ENCODE measurements around the gene PALS2.

PALS2 gene

DNA sequence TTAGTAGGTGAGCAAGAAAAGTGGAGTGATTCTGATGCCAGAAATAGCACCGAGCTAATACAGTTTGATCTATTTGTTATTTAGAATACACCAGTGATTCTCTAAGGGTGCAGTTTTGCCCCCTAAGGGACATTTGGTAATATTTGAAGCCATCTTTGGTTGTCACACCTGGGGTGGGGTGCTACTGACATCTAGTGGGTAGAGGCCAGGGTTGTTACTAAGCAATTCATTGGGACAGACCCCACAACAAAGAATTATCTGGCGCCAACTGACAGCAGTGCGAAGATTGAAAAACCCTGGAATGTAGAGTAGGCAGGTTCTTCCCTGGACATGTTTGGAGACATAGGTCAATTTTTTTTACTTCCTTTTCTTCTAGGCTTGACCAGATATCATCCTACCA lies 14.6 kb downstream of the PALS2 start:
- DNase-seq (ENCODE audit: low read depth): no peak

DNA sequence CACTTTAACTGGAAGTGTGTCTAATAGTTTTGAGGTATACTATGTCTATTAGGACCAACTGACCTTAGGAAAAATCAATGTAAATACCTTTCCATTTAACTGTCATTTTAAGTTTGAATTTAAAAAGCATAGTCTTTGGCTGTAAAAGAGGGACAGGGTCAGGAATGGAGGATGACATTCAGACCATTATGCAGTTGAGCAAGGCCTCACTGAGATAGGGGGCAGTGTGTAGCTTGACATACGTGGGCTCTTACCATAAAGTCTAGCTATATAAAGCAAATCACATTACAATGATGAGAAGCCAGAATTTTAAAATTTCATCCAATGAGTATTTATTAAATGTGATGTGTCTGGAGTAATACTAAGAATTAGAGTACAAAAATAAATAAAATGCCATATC lies 17.9 kb downstream of the PALS2 start:
- DNase-seq (ENCODE audit: low read depth): no peak

DNA sequence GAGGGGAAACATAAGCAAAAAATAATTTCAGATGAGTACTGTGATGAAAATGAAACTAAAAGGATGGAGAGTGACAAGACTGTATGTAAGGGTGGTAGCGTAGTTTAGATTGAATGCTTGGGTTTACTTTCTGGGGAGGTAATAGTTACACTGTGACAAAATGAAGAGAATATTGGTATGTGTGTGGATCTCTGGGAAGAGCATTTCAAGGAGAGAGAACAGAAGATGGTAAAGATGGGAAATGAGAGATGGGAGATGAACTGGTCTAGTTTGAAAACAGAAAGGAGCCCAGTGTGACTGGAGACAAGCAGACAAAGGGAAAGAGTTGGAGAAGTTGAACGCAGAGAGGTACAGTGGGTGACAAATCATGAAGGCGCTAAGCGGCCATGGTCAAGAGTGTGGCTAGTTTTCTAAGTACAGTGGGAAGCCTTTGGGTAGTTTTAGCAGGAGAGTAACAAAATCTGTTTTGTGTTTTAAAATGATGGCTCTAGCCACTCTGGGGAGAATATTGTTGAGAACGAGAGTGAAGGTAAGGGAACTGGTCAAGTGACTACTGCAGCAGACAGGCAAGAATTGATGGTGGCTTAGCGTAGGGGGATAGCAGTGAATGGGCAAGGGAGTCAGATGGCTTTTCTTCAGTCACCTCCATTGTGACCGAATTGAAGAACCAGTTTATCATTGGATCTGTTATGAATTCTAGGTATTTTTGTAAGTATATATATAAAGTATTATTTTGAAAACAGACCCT lies 22.6 kb downstream of the PALS2 start:
- DNase-seq (ENCODE audit: low read depth): no peak

DNA sequence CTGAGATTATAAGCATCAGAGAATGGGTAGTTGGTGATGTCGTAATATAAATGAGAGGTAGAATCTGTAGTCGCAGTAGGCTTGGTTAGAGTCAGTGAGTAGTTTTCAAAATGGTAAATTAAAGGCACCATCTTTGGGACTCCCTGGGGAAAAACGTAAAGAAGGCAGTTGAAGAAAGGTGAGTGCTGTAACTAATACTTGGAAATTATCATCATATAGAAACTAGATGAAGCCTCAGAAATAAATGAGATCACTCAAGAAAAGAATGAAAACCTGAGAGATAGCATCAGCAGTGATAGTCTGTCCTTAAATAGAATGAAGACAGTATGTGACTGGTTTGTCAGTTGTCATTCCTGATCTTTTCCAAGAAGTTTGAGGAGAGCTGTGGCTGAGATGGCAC lies 23.8 kb downstream of the PALS2 start:
- DNase-seq (ENCODE audit: low read depth): no peak

DNA sequence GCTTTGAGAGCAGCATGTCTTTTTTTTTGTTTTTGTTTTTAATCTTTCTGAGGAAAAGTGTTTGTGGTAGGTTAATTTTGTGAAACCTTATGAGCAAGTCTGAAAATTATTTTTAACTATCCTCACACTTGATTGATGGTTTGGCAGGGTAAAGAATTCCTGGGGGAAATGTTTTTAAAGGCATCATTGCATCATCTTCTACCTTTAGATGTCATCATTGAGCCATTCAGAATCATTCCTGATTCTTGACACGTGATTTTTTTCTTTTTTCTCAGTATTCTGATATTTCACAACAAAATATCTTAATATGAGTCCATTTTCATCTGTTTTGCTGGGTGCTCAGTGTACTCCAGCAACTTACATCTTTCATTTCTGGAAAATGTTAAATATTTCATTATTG lies 28.3 kb downstream of the PALS2 start:
- DNase-seq (ENCODE audit: low read depth): no peak

DNA sequence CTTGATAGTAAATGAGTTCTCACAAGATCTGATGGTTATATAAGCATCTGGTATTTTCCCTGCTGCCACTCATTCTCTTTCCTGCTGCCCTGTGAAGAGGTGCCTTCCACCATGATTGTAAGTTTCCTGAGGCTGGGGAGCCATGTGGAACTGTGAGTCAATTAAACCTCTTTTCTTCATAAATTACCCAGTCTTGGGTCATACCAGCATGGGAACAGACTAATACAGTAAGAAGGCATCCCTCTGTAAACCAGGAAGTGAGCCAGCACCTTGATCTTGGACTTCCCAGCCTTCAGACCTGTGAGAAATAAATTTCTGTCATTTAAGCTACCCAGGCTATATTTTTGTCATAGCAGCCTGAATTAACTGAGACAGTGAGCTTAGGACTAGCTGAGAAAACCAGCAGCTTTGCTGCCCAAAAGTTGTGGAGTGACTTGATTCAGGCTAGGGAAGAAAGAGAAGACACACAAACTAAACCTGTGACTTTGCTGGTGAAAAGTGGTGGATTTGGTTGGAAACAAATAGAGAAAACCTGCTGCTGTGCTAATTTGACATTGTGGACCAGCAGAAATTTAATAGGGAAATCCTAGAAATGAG lies 29.7 kb downstream of the PALS2 start:
- no peak for DNase-seq (ENCODE audit: low read depth)

DNA sequence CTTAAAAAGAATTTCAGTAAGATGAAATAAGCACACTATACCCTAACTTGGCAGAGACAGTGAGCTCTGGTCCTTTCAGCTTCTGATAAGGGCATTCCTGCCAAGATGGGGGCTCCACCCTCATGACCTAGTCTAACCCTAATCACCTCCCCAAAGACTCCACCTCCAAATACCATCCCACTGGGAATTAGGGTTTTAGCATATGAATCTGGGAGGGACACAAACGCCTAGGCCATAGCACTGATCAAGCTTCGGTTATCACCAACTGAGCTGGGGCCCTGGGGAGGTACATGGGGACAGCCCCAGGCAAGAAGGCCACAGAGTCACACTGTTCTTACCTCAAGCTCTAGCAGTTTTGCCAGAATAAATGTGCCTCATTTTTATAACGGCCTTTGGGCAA lies 31.4 kb downstream of the PALS2 start:
- no peak for DNase-seq (ENCODE audit: low read depth)

DNA sequence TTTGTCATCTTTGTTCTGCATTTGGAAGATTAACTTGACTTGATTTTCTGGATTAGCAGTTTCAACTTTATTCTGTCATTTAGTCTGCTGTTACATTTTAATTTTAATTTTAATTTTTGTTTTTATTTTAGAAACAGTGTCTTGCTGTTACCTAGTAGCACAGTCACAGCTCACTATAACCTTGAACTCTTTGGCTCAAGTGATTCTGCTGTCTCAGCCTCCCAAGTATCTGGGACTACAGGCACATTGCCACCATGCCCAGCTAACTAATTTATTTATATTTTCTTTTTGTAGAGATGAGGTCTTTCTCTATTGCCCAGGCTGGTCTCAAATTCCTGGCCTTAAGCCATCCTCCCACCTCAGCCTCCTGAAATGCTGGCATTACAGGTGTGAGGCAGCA lies 35.3 kb downstream of the PALS2 start:
- no peak for DNase-seq (ENCODE audit: low read depth)

DNA sequence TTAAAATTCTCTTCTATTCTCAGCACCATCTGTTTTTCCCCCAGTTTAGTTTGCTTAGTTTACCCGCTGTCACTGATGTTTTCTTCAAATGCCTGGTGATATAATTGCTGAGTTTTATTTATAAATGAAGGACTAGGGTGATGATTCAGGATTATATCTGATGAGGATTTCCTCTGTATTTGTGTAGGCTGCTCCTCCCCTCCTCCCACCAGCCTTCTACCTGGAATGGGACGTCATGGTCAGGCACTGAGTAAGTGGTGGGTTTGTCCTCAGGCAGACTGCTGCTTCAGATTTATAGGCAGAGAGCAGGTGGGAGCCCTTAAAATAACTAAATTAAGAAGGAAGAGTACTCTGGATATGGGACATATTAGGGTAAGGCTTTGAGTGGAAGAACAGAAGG lies 35.8 kb downstream of the PALS2 start:
- DNase-seq (ENCODE audit: low read depth): no peak

DNA sequence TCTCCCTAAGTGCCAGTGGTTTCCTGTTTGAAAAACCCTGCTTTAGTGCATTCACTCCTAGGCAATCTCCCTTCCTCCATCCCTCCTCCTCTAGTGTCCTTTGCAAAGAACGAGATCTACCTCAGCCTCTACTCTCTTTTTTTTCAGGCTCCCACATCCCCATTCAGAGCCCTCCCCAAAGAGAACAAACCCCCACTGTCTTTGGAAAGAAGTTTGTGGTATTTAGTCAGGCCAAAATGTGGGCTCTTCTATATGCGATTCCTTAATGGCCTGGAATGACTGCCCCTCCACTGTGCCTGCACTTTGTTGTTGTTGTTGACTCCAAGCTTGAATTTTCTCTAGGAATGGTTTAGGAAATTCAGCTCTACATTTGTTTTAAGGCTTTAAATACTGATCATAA lies 36.3 kb downstream of the PALS2 start:
- DNase-seq (ENCODE audit: low read depth): no peak

DNA sequence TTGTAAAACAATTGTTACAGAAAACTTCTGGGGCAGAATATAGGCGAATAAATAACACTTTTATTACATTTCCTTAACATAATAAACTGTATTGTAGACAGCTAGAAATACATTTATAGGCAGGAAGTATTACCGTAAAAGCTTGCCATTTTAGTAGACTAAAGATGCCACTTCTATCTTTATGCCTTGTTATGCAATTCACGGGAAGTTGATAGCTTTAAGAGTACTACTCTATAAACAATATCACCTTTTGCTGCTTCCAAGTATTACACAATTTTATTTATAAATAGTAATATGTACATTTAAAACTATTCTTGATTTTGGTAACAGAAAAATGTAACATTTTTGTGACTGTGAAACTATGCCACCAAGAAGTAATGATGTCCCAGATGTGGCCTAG lies 37.9 kb downstream of the PALS2 start:
- no peak for DNase-seq (ENCODE audit: low read depth)

DNA sequence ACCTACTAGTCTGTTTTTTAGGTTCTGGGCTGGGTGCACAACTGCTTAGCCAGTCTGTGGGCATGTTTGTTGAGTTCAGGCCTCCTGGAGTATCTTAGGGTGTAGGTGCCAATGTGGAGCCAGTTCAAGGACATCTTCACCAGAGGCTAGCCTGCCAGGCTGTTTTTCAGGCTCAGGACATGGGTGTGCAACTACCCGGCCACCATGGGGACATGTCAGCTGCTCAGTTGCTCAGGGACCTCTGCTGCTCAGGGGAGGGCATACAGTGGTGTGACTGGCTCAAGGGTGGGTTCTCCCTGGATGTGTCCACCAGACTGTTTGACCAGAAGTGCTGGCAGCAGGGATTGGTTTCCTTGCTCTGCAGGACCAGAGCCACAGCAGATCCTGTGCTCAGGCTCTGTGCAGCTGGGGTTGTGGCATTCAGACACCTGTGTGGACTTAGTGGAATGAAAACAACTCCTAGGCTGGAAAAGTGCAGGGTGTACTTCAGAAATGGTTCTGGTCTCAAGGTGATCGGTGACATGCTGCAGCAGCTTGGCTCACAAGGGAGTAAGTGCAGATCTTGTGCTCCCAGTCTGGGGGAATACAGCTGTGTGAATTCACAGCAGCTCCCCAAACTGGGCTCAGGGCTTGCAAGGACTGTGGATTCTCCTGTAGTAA lies 44.8 kb downstream of the PALS2 start:
- DNase-seq (ENCODE audit: low read depth): no peak

DNA sequence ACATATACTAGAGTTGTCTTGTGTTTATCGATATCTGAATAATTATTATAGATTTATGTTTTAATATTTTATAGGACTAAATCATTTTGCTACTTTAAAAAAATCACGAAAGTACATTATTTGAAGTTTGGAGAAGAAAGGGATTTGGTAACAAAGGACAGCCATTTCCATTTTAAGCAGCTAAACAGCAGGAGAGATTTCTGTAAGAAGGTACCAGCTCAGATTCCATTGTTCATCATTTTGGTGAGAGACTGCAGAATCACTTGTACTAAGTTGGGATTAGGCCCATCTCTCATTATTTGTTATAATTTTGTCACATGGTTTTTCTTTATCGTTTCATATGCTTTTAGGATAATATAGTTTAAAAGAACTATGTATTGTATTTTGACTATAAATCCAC lies 46.7 kb downstream of the PALS2 start:
- no peak for DNase-seq (ENCODE audit: low read depth)

DNA sequence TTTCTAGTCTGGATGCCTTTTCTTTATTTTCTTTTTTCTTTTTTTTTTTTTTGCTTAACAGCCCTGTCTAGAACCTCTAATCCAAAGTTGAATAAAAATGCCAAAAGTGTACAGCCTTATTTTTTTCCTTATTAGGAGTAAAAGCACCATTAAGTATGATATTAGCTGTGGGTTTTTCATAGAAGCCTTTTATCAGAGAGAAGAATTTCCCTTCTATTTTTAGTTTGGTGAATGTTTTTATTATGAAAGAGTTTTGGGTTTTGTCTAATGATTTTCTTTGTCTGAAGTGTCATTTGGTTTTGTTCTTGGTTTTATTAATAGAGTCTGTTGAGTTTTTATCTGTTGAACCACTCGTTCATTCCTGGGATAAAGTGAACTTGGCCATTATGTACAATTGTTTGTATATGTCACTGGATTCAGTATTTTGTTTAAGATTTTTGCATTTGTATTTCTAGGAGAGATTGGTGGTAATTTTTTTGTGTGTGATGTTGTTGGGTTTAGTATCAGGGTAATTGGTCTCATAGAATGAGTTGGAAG lies 49.5 kb downstream of the PALS2 start:
- DNase-seq (ENCODE audit: low read depth): no peak
